SKM-1 treated with dmso at 0.1 percent for 144 hours (cell line): ENCODE results near the gene IRF2.

Experiments used
- DNase-seq: peaks from one replicate; lab custom pipeline; 2025; ENCODE audit not compliant: unreplicated experiment; lab: John Stamatoyannopoulos, UW

Gene IRF2

DNA sequence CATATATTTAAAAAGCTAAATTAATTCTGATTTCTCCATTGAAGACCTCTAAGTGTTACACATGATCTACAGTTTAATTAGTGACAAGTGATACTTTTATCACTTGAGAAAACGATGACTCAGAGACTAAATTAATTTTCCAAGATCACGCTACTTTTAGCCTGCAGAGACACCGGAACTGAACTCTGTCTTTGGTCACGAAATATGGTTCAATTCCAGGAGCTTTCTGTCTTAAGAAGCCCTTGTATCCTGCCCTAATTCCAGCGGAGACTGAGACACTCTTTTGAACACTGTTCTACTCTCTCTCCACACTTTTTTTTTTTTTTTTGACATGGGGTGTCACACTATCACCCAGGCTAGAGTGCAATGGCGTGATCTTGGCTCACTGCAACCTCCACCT is 63.6 kb downstream of the IRF2 start:
- no peak for DNase-seq

DNA sequence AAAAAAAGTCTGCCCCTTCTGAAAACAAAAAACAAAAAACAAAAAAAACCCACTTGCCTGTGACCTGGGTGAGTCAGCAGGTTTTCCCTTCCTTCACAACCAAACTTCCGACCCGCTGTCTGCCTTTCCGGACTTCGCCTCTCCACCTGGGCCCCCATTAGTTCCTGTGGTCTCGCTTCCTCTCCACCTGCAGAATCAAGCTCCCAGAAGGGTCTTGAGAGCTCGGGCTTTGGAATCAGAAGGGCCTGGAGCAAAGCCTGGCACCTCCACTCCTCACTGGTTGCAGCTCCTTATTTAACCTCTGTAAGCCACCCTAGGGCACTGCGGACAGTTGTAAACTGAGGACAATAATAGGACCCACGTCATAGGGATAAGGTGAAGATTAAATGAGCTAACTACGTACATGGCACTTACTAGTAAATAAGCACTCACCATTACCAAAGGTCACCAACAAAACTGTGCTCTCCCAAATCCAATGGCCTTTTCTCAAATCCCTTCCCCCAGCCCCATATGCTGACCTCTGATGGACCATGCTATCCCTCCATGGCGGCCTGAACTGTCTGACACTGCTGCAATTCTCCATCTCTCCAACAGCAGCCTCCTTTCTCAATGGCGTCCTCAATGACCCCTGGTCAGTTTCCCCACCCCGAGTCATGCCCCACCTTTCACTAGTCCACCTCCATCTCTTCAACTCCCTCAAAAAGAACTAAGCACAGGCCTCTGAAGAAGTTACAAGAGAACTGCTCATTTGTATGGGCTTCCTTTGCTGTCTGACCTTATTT is 64.2 kb downstream of the IRF2 start:
- DNase-seq, result no peak

DNA sequence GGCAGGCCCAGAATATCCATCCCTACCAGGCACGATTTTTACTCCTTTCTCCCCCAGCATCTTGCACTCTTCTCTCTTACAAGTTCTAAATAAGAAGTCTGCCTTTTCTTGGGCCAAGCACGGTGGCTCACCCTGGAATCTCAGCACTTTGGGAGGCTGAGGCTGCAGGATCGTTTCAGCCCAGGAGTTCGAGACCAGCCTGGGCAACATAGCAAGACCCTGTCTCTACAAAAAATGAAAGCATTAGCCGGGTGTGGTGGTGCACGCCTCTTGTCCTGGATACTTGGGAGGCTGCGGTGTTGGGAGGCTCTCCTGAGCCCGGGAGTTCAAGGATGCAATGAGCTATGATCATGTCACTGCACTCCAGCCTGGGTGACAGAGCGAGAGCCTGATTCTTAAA is 64.8 kb downstream of the IRF2 start:
- no peak for DNase-seq

DNA sequence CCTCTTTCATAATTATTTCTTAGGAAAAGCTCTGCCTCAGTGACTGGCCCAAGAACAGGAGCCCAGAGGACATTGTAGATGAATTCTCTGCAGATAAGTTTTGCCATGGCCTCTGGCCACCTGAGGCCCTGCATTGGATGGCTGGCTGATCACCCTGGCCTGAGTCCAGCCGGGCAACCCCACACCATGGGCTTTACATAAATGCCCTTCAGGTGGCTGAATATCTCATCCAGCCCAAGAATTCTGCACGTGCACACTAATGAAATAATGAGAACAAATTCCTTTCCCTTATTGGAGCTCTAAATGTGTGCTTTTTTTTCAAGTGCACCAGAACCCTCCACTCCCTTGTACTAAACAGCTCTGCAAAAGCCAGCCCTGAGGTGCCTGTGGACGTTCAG is 65.7 kb downstream of the IRF2 start:
- no peak for DNase-seq

DNA sequence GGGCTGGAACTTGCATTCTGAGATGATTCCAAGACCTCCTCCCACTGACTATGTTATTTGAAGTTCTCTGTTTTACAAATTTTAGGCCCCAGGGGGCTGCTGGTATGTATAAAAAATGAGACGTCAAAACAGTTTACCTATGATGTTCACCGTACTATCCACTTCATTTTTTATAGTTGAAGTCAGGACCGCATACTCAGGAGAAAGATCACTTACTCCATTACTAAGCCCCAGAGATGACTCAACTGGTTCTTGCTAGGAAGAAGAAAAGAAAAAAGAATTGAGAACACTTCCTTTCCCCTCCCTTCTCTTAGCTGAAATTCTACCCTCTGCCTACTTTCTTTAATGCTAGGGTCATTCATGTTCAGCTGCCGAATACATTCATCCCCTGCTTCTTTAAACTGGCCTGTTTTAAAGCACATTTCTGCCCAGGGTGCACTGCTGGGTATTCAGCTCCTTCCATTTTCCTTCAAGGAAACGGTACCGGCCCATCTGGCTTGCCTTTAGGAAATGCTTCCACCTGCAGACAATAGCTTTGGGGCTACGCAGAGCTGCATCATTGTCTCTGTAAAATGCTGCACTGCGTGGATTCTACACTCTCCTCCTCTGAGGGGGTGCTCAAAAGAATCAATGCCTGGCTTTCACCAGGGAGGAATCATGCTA is 66.2 kb downstream of the IRF2 start:
- DNase-seq, result no peak

DNA sequence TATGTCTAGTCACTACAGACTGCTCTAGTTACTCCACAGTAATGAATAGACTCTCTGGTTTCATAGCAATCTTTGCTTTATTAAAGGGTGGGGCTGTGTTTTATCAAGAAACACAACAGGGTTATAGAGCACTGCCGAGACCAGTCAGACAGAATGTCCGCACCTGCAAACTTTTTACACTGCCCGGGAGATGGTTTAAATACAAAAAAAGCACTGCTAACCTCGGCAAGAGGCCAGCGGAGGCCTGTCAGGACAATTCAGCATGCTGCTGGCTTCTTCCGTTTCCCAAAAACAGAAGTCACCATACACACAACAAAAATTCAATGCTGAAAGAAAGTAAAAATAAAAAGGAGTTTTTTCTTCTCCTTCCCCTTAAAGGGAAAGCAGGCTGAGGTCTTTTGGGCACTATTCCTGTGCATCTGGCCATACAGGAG is 67.4 kb downstream of the IRF2 start:
- DNase-seq, result no peak

DNA sequence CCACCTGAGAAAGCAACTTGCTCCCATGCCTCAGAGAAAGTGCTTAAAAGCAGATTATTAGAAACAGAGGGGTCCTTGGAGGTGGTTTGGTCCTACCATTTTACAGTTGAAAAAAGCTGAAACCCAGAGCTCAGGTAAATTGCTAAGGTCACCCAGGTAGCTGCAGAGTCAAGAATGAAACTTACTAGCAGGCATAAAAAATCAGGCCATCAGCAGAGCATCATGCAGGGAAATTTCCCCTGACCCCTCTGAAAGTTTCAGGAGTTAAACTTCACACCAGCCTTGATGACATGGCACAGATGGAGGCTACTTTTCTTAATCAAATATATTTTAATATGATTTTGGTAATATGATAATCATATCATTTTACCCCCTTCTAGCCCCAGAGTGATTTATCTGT is 70.3 kb downstream of the IRF2 start:
- no peak for DNase-seq

DNA sequence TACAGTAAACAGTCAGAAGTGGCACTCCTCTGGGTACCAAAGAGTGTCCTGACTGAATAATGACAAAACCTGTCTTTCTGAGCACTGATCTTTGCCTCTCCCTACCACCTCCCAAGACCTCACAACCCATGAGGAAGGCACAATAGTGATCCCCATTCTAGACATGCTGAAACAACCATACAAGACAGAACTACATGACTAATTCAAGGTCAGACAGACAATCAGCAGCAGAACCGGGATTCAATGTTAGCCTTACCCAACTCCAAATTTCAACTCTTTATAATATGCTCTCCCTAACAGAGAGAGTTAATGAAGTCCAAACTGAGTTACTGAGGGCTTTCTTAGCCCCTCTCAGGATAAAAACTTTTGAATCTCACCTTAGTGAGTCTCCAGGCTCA is 71.0 kb downstream of the IRF2 start:
- no peak for DNase-seq

DNA sequence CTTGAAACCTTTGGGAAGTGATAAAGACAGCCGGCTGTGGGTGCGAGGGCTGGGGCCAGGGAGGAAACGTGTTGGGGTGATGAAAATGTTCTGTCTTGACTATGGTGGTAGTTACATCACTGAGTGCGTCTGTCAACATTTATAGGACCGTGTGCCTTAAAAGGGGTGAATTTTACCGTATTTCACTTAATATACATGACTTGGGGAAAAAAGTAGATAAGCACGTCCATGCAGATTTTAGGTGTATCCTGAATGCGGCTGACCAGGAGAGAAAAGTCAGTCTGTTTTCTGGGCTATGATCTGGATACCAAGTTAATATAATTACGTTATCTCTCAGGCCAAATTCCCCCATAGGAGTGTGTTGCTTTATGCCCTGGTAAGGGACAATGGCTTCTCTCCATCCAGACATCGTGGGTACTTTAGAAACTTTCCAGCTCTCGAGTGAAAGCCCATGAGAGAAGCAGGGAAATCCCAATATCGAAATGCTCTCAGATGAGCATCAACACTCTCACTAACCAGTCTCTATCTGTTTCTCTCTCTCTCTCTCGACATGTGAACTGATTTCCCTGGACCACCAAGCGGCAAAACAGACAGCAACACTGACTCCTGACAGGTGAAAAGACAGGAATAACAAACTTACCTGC is 71.5 kb downstream of the IRF2 start:
- no peak for DNase-seq

DNA sequence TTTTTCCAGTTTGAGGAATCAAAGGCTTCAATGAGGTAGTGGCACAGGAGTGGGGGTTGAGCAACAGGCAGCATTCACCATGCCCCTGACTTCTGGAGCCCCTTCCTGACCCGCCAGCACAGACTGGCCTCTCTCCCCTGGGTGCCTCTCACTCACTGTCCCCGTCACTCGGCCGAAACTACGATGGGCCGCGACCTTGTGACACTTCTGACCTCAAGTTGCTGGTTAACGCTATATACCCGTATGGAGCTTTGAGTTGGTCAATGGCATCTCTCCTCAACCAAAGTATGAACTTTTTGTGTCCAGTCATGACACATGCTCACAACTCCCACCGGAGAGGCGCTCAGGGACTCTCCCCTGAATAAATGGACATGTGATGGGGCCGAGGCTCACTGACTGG is 72.1 kb downstream of the IRF2 start:
- DNase-seq, result no peak

DNA sequence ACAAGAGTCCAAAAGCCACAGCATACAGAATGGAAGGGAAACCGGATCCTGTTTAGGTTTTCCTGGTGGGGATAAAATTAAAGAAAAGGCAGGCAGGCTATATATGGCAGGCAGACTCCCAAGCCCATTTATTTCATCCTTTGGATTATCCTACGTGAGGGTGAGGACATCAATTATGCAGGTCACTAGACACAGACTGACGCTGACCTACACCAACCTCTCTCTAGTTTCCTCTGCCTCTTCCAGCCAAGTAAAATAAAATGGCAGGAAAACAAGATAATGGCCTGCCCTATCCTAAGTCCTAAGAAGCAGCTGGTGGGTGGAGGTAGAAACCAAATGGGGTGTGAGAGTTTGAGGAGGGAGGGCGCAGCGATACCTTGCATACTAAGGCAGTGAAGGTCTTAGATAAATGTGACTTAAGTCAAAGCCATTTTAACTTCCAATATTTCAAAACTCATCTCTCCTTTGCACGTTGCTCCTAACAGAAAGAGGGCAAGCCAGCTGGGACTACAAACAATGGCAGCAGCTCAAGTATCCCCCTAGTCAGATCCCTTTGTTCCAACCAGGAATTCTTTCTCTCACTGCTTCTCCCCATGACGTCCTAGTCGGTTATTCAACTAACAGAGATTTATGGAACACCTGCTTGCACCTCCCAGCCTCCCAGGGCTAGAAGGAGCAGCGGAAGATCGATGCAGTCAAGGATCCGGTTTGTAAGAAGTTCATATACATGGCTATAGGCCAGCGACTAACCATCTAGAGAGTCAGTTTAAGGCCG is 72.8 kb downstream of the IRF2 start:
- DNase-seq, result no peak

DNA sequence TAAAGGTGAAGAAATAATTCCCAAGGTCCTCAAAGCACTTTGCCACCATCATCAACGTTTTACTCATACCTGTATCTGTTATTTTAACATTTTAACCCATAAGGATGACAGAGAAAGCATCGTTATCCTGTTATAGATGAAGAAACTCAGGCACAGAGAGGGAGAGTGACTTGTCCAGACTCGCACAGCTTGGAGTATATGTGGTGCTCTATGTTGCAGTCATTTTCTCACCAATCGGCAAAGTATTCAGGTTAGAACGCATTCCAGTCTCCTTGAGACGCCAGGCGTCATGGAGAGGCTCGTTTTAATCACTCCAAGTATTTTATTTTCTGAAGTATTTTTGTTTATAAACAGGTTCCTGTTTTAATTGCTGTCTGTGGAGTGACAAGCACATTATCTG is 73.5 kb downstream of the IRF2 start:
- no peak for DNase-seq

DNA sequence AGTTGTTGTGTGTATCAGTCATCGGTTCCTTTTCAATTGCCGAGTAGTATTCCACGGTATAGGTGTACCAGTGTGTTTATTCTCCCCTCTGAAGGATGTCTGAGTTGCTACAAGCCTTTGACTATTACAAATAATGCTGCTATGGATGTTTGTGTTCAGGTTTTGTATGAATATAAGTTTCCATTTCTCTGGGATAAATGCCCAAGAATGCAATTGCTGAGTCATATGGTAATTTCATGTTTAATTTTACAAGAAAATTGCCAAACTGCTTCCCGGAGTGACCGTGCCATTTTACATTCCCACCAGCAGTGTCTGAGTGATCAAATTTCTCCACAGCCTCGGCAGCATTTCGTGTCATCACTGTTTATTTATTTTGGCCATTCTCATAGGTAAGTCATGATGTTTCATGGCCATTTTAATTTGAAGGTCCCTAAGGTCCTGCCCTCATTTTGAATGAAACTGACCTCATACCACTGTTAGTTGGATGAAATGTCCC is 73.9 kb downstream of the IRF2 start:
- no peak for DNase-seq

DNA sequence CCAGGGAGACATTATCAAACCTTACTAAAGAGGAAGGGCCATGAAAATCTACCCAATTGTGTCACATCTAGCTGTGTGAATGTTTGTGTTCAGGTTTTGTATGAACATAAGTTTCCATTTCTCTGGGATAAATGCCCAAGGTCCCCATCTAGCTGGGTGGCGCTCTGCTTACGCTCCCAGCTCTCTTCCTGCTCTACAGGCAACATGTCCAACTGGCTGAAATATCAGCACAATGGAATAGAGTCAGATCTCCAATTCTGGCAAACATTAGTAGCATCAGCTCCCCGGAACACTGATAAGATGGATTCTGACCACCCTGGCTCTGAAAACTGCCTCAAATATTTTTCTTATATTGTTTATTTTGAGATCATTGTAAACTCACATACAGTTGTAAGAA is 74.8 kb downstream of the IRF2 start:
- DNase-seq, result no peak

DNA sequence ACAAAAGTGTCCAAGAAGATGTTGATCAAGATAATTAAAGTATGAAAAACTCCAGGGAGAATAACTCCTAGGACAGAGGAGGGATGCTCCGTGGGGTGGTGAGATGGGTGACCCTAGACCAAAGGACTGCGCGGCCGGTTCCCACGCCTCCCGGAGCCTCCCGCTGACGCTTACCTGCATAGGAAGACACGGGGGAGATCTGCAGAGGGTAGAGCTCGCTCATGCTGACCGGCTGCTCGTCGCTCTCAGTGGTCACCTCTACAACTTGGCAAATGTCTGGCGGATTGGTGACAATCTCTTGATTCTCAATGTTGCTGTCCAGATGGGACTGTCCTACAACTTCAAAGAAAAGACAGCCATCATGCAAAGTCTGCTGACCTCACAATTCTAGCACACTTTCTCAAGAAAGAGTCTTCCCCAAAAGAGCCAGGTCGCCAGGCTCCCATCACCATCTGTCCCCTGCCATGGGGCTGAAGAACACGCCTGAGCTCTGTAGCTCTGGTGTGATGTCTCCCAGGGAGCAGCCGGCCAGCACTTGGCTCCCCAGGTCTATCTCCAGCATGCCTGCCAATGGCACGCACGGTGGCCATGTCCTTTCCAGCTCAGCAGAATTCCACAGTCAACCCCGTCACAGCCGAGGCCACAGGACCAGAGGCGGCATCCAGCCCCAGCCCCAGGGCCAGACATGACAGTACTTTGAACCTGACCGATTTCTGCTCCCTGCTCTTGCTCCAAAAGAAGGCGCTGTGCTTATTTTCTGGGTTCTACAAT is 75.4 kb downstream of the IRF2 start:
- DNase-seq, result no peak

DNA sequence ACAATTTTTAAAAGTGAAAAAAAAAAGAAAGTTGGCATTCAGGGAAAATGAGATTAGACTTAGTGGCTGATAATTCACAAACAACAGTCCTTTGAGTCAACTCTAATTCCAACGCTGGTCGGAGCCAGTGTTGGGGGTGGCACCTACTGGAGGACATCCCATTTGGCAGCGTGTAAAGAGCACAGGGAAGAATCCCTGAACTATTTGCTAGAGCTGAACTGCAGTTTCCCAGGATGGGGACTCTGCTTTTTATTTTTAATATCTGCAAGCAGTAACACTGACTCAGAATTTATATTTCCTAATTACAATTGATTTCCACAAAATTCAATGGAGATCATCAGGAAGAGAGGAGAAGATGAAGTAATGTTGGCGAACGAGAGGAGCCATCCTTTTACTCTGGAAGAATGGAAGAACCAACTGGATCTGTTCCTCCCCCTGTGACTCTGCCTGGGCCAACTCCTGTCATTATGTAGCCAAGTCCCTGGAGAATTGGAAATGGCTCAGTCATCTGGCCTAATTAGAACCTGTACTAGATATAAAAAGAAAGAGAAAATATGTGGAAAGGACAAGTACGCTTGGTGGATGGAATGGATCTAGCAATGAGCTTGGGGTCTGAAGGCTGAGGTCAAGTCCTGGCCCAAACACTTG is 76.7 kb downstream of the IRF2 start:
- DNase-seq, result no peak

DNA sequence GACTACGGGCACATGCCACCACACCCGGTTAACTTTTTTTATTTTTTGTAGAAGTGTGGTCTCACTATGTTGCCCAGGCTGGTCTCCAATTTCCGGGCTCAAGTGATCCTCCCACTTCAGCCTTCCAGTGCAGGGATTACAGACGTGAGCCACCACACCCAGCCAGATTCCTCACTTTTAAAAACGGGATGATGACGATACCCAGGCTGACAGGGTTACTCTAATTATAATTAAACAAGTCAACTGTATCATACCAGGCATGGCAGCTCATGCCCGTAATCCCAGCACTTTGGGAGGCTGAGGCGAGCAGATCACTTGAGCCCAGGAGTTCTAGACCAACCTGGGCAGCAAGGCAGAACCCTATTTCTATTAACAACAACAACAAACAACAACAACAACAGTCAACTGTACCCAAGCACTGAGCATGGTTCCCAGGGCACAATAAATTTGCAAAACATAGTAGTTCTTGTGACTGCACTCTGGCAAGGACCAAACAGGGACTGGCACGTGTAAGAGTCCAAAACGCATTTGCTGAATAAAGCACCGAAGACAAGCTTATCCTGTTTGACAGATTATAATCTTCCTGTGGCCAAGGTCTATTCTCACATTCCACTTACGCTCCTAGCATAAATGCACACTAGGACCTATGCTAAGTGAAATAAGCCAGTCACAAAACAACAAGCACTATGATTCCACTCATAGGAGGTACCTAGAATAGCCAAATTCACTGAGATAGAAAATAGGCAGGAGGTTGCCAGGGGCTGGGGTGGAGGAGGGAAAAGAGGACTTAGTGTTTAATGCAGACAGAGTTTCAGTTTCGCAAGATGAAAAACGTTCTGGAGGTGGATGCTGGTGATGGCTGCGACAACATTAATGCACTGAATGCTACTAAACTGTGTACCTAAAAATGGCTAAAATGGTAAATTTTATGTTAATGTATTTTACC is 77.5 kb downstream of the IRF2 start:
- DNase-seq, result no peak

DNA sequence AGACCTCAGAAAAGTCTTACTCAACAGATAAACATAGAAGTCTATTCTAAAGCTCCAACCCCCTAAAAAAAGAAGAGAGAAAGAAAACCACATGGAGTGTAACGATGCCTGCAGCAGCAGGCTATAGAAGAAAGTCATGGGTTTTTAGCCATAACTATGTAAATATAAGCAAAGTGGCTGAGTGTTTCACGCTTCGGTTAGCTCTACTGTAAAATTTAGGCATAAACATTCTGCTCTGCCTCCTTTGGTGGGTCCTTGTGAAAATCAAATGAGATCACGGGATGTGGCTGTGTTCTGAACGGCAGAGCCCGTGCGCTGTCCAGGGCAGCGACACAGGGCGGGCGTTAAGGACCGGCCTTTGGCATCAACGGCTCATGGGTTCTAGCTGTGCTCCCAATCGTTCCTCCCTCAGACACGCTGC is 78.4 kb downstream of the IRF2 start:
- no peak for DNase-seq

DNA sequence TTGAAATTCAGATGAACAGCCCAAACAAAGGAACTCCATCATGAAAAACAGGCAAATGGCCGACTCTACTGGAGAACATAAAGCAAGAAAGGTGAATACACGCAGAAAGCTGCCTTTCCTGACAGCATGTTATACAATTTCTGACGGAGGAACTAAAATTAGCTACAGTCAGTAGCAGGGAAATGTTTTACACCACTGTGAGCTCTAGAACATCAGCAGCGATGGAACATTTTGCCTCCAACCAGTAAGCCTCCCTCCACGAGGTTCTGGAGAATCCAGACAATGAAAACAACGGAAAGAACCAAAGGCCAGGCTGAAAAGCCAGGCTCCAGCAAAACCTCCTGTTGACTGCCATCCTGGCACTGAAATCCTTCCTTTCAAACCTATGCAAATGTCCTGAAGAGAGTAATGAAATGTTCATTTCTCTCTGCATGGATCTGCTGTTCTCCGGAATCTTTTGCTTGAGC is 78.9 kb downstream of the IRF2 start:
- no peak for DNase-seq
